Stimulated activated CD8-positive, alpha-beta memory T cell treated with anti-CD3 and anti-CD28 coated beads, Interleukin-7, amount 100 ng/mL, for 24 hours (primary cell): ENCODE results near the gene GAS1.

ENCODE experiments used
- DNase-seq: peaks from one replicate; pipeline ENCODE4 v3.0.0-alpha.2; 2020; ENCODE audit warnings: low read depth

Gene GAS1

GRCh38 chr9:86947146-86948073 lies at the start of gene GAS1:
GAS1 (minus strand) TSS chr9:86947506; CDS start chr9:86946779, 727 bp downstream.
- peak; percentile 42 for DNase-seq

- DNase-seq, result no peak
These were observed 46.9 kb upstream of the GAS1 start for GRCh38 chr9:86994231-86994630.

GRCh38 chr9:86993830-86994229 lies 46.5 kb upstream of the GAS1 start:
- DNase-seq, result no peak

DNA sequence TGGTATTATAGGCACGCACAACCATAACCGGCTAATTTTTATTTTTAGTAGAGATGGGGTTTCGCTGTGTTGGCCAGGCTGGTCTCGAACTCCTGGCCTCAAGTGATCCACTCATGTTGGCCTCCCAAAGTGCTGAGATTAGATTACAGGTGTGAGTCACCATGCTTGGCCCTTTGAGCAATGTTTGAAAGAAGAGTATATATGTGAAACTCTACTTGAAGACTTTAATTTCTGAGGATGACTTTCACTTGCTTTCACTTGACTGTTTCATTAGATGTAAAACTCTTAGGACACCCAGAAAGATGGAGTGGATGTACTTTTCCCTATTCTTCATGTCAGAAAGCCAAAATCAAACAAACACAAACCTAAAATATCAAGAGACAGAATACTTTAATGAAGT lies 43.8 kb upstream of the GAS1 start:
- no peak for DNase-seq

DNA sequence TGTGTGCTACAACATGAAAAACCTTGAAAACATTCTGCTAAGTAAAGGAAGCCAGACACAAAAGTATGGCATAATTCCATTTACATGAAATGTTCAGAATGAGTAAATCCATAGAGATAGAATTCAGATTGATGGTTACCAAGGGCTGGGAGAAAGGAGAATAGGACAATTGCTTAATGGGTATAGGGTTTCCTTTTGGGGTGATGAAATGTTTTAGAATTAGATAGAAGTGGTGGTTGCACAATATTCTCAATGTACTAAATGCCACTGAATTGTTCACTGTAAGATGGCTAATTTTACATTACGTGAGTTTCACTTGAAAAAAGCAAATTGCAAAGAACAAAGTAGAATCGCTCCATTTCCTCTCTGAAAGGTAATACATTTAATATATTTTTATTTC lies 43.0 kb upstream of the GAS1 start:
- no peak for DNase-seq

GRCh38 chr9:86987900-86988299 lies 40.6 kb upstream of the GAS1 start:
- no peak for DNase-seq

GRCh38 chr9:86985132-86985647 lies 37.9 kb upstream of the GAS1 start:
- no peak for DNase-seq

DNA sequence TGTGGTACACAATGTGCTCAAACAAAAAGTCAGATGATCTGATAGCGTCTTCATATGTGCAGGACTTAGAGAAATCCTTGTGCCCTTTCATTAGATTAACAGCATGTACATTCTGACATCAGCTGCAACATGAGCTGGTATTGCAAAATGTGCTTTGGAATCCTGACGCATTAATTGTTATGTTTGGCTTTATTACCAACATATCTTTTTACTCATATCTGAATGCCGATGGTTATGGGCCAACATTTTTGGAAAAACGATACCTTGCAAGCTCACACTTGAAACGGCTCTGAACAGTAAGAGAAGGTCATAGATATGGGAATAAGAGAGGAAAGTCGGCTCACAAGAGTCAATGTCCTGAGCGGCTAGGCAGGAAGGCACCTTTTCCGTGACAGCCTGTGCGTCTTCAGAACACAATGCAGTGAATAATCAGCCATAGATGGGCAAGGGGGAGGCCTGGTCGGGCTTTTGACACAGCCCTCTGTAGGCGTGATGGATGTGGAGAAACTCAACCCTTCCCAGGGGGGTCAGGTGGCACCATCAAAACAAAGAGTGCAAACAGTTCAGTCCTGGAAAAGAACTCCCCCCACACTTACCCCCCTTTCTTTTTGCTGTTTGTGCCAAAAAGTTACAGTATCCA lies 36.4 kb upstream of the GAS1 start:
- DNase-seq, result no peak

DNA sequence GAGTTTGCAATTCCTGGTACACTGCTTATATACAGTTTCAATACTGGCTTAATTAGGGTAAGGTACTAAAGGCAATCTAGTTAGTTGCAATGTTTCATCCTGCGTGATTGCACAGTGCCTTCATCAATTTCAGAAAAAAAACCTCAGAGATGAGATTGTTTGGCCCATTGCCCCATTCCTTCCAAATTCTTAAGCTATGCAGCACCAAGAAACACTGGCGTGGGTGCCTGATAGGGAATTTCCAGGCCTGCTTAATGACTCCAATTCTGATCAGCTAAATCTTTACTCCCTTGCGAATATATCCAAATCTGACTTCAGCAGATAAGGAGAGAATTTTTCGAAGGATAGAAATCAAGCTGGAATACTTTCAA lies 35.9 kb upstream of the GAS1 start:
- no peak for DNase-seq

DNA sequence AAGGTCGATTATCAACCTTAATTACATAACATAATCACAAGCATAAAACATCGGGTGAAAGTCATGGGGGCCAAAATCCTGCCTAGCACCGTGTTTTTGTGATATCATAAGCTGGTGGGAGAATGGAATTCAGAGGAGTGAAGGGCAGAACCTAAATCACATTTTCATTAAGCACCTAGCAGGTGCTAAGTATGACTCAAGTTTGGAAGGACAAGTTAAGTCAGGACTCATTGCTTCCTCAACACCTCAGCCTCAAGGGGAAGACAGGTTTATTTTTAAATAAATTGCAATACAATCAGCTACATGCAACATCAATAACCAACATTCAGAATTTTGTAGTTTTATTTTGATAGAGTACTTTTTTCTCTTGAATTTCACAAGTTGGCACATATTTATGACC lies 33.5 kb upstream of the GAS1 start:
- DNase-seq, result no peak

- no peak for DNase-seq
These were observed 32.4 kb upstream of the GAS1 start for GRCh38 chr9:86979657-86980056.

DNA sequence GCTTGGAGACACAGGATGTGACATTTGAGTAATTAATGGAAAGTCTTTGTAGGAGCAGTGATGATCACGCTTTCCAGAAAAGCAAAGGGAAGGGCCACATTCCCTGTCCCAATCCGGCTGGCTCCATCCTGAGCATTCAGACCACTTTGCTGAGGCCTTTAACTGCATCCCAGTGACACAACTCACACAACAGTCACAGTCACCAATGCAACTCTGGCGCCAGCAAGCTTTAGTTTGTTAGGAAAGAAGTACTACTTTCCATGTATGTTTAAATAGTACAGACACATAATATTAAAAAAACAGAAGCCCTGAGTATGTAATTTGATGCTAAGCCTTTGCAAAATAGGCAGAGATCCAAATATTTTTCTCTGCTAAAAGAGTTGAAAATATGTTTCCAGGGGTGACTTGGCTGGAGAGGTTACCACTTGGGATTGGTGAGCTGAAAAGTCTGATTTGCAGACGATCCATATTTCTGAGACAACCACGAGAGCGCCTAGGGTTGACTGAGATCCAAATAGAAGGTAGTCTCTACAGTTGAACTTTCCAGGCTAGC lies 31.7 kb upstream of the GAS1 start:
- DNase-seq, result no peak

DNA sequence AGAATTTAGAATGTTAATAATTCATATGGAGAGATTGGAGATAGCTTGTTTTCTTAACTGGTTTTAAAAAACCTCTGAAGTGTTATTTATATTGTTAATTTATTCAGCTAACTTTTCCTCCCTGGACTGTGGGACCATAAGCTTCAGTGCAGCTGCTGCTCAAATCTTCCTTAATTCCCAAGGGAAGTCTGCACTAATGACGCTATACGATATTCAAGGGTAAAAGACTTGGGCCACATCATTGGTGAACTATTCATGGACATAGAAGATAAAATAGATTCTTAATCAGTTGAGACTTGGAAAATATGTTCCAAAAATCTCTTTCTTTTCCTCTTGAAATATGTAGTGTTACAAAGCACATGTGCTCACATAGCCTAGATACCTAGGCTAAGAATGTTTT lies 31.1 kb upstream of the GAS1 start:
- no peak for DNase-seq

DNA sequence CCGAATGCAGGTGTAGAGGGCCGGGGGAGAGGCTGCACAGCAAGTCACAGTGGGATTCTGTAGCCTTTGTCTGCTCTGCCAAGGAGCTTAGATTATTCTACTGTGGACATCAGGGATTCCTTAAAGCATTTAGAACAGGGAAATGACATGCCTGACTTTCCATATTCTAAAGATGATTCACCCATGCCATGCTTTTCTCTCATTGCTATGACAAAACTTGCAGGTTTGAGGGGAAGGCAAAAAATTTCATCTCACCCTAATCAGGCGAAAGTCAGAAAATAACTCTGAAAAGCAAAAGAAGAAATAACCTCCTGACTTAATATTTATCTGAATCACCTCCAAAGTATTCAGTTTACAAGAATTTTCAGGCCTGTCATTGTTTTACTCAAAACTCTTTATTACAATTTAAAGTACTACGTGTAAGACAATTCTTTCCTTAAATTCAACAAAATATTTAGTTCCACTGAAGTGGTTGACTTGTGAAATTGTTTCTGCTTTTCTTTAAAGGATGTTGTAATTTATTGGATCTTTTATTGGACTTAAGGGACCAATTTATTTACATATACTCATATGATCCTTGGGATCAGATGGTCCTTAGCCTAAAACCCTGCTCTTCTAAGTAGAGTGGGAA lies 30.0 kb upstream of the GAS1 start:
- no peak for DNase-seq

DNA sequence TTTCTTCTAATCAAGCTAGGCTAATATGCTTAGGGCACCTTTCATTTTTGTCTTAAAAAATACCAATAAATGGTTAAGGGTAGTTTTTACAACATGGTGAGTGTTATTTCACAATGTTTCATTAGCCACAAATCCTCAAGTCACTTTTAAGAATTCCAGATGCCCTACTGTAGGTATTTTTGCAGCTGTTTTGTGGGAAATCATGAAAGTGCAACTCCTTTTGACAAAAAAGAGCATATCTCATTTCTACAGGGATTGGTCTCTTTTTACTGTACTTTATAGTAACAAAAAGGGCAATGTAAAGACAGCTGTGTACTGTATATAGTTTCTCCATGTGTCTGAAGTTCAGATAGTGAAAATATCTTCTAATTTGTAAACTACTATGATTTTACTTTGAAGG lies 28.3 kb upstream of the GAS1 start:
- DNase-seq, result no peak

DNA sequence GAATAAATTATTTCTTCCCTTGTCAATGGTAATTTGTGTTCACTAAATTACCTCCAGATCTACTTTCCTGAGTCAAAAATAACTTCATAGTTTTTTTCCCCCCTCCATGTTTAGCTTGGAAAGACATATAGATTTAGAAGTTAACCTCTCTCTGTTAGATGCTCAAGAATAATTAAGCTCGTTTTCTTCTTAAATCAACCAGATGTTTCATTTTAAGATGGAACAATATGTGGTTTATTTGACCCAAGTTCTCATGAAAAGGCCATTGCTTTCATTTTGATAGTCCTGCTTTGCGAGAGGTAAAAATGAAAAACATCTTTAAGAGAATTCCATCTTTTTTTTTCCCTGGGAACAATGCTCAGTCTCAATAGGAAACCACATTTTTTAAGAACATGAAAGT lies 27.7 kb upstream of the GAS1 start:
- no peak for DNase-seq

- no peak for DNase-seq
These were observed 27.1 kb upstream of the GAS1 start for GRCh38 chr9:86974421-86974820.

DNA sequence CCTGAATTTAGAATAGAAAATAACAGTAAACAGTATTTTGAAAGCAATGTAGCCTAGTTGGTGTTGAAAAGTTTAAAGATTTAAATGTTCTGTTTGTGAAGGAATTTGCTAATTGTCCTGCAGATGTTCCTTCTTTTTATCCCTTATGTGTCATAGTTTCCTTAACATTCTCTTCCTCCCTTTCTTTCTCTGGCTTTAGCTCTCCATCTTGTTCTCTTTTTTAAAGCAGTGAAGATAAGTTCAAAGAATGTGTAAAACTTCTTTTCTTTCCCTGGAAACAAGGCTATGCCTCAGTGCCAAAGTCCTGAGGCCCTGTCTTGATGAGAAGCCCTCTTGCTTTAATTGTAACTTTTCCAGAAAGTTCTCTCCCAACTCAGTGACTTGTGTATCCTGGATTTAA lies 24.4 kb upstream of the GAS1 start:
- no peak for DNase-seq

DNA sequence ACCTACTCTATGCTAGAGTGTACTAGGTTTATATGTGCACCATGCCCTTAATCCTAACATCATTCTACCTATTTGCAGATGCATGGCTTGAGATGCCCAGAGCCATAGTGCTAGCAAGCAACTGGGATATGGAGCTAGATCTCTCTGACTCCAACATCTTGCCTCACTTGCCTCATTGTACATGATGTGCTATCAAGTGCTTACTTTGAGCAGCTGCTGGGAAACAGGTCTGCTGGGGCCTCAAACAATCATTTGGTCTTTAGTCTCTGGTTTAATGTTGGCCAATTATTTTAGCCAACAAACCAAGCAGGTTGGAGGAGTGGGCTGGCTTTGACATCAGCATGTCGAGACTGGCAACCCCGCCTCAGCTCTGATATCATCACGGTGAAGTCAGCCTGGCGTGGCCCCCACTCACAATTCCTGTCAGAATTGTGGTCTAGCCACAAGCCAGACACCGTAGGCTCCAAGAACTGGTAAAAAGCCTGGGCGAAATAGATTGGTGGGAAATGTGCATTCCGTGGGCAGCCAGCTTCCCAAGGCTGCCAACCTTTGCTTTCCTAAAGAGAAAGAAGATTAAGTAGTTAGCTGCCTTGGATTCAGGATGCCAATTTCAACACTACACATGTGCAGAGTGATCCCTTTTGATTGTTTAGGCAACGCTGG lies 21.1 kb upstream of the GAS1 start:
- DNase-seq, result no peak

- no peak for DNase-seq
These were observed 19.7 kb upstream of the GAS1 start for GRCh38 chr9:86966852-86967511.

GRCh38 chr9:86965636-86966395 lies 18.5 kb upstream of the GAS1 start:
- DNase-seq, result no peak
